Pulmonary artery endothelial cell (primary cell): Measurements from ENCODE around the gene KCNQ5. TPM values are rescaled to one million over a fixed set of nuclear protein-coding genes. Genes with fewer than 3 reads are reported as not detected.
"Not testable (repeated sequence)": the region's sequence is repeated elsewhere in the genome, so short reads cannot be mapped to it uniquely, and the experiment has no call there.

Experiments
- DNase-seq: peaks from one replicate; pipeline ENCODE4 v3.0.0-alpha.2; 2011; ENCODE audit warnings: low read depth, low spot score
- total RNA-seq: library from RNA; depleted of rRNA; stranded (reverse); fragments of >200 nt; gene quantifications from 2 replicates; pipeline ENCODE4 v1.2.3, GENCODE V29; 2014

Gene KCNQ5
- total RNA-seq, 1 donor from 2014 or later: not detected

- no peak for DNase-seq
Measured at GRCh38 chr6:73174646-73175045, 552.8 kb downstream of the KCNQ5 start.

- no peak for DNase-seq
Measured at GRCh38 chr6:73176057-73176456, 554.2 kb downstream of the KCNQ5 start.

- DNase-seq: no peak
Measured at GRCh38 chr6:73177221-73177944, 555.5 kb downstream of the KCNQ5 start.

GRCh38 chr6:73180076-73180738 lies 558.3 kb downstream of the KCNQ5 start:
- no peak for DNase-seq

- DNase-seq: no peak
Measured at GRCh38 chr6:73180763-73181619, 559.1 kb downstream of the KCNQ5 start.

- no peak for DNase-seq
Measured at GRCh38 chr6:73182021-73182607, 560.2 kb downstream of the KCNQ5 start.

- DNase-seq: not testable (repeated sequence)
Measured at GRCh38 chr6:73193302-73193701, 571.4 kb downstream of the KCNQ5 start.

GRCh38 chr6:73194744-73195143 lies 572.9 kb downstream of the KCNQ5 start:
- no peak for DNase-seq

- no peak for DNase-seq
Measured at GRCh38 chr6:73200247-73200646, 578.4 kb downstream of the KCNQ5 start.

GRCh38 chr6:73200735-73201134 lies 578.9 kb downstream of the KCNQ5 start:
- no peak for DNase-seq

GRCh38 chr6:73203098-73203497 lies 581.2 kb downstream of the KCNQ5 start:
- DNase-seq: no peak

- no peak for DNase-seq
Measured at GRCh38 chr6:73204252-73204651, 582.4 kb downstream of the KCNQ5 start.

- DNase-seq: no peak
Measured at GRCh38 chr6:73207221-73207837, 585.5 kb downstream of the KCNQ5 start.

- DNase-seq: no peak
Measured at GRCh38 chr6:73209117-73209516, 587.3 kb downstream of the KCNQ5 start.

- DNase-seq: no peak
Measured at GRCh38 chr6:73216859-73217258, 595.0 kb downstream of the KCNQ5 start.

- no peak for DNase-seq
Measured at GRCh38 chr6:73225396-73225795, 603.5 kb downstream of the KCNQ5 start, which contains the start of gene KHDC1L. TSS of gene KHDC1L (minus strand) at chr6:73225496. CDS start at chr6:73225408, 88 bp downstream.

- no peak for DNase-seq
Measured at GRCh38 chr6:73227606-73228255, 605.9 kb downstream of the KCNQ5 start.

GRCh38 chr6:73231986-73232391 lies 610.1 kb downstream of the KCNQ5 start:
- DNase-seq: no peak

- no peak for DNase-seq
Measured at GRCh38 chr6:73233048-73233447, 611.2 kb downstream of the KCNQ5 start.

GRCh38 chr6:73233971-73234370 lies 612.1 kb downstream of the KCNQ5 start:
- DNase-seq: not testable (repeated sequence)

GRCh38 chr6:73234733-73235132 lies 612.9 kb downstream of the KCNQ5 start:
- DNase-seq: no peak
